ENCODE data around the gene SPTAN1. TPM values are rescaled to one million over a fixed set of nuclear protein-coding genes. Genes with fewer than 3 reads are reported as not detected.
A peak's percentile ranks its signal among the peaks of the same experiment; 100 is the strongest.
"Not testable (repeated sequence)": the region's sequence is repeated elsewhere in the genome, so short reads cannot be mapped to it uniquely, and the experiment has no call there.

Gene SPTAN1
- total RNA-seq, 1 donor from 2014 or later = 398 TPM

DNA sequence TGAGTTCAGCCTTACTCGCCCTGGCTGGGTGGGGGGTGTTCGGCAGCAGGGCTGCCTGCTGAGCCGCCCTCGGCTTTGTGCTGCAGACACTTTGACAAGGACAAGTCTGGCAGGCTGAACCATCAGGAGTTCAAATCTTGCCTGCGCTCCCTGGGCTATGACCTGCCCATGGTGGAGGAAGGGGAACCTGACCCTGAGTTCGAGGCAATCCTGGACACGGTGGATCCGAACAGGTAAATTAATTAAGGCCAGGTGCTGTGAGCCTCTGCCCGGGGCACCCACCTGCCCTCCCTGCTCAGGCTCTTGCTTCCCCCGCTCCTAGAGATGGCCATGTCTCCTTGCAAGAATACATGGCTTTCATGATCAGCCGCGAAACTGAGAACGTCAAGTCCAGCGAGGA lies 80.1 kb downstream of the SPTAN1 start:
- DNase-seq (ENCODE audit: low spot score) = no peak

DNA sequence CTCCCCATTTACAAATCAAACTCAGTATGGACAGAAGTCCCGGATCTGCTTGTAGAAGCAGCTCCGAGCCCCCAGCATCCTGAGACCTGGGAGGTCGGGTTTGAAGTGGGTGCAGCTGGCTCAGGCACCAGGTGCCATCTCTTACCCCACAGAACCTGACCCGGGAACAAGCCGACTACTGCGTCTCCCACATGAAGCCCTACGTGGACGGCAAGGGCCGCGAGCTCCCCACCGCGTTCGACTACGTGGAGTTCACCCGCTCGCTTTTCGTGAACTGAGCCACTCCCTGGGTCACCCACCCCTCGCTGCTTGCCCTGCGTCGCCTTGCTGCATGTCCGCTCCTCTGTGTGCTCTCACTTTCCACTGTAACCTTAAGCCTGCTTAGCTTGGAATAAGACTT lies 80.7 kb downstream of the SPTAN1 start:
- DNase-seq (ENCODE audit: low spot score) = no peak

DNA sequence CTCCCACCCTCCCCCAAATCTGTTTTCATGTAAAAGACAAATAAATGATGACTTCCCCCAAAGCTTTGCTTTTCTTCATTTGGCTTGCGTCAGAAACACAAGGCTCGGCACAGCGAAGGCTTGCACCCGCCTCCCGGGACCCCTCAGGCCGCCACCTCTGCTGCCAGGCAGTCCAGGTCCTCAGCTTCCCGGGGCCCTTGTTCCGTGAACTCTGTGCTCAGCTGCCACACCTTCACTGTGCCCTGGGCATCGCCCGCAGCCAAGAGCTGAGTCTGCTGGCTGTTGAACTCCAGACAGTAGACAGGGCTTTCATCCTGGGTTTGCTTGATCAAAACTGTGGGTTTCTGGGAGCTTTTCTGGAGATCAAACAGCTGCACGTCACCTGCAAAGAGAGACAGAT lies 81.2 kb downstream of the SPTAN1 start:
- DNase-seq (ENCODE audit: low spot score) = no peak

DNA sequence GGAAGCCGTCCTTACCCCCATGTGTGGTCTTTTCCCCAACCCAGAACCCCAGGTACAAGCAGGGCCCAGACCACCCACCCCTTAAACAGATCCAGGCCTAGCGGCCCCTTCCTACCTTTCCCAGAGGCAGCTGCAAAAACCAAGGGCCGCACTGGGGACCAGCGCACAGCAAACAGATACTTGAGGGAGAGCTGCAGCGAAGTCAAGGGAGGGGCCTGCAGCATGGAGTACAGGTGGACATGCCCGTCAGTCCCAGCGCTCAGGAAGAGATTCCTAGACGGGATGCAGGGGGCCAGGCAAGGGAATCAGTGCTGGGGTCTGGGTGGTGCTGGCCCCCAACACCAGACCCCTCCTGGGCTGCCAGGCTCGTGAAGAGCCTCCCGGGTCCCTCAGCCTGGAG lies 81.7 kb downstream of the SPTAN1 start:
- no peak for DNase-seq (ENCODE audit: low spot score)

DNA sequence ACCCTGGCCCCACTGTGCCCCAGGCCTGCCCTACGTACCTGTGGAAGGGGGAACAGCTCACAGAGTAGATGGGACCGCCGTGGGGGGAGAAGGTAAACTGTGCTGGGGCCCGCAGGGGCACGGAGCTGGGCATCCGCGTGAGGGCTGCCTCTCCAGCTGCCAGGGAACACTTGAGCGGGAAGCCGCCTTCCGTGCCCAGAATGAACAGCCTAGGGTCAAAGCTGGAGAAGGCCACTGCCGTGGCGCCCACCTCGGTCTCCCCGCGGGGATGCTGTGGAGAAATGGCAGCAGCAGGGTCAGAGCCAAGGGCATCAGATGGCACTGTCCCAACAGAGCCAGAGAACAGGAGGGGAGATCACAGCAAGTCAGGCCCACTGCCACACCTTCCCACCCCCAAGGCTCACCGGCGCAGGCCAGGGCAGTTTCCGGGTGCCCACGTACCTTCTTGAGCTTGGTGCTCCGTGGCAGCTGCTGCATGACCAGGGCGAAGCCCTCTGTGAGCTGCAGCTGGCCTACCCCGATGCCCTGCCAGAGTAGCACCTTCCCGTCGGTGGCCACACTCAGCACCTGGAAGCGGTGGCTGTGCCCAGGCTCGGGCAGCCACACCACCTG lies 82.4 kb downstream of the SPTAN1 start:
- DNase-seq (ENCODE audit: low spot score) = no peak

DNA sequence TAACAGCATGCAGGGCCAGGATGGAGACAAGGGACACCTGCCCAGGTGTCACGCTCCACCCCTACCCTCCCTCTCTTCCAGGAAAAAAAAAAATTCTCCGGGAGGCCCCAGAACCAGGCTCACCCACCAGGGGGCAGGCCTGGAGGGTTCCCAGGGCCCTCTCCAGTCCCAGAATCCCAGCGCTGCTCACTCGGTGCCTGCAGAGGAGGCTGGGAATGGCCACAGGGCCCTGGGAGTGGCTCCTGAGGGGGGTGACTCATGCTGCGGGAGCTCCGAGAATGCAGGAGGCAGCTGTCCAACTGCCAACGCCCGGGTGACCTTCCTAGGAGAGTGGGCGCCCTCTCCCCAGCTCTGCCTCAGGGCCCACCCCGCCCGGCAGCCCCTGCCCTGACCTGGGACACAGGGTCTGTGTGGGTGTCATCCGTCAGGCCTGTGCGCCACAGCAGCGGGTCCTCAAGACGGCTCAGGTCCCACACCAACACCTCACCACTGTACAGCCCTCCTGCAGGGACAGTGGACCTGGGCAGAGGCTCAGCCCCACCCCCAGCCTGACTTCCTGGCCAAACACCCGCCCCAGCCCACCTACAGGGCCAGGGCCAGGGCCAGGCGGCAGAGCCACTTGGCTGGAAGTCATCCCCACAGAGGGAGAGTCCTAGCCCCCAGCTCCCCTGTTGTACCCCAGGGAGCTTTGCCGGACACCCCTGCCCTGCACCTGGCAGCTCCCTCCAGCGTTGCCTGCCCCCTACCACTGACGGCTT lies 83.1 kb downstream of the SPTAN1 start:
- DNase-seq (ENCODE audit: low spot score) = peak; percentile 91

DNA sequence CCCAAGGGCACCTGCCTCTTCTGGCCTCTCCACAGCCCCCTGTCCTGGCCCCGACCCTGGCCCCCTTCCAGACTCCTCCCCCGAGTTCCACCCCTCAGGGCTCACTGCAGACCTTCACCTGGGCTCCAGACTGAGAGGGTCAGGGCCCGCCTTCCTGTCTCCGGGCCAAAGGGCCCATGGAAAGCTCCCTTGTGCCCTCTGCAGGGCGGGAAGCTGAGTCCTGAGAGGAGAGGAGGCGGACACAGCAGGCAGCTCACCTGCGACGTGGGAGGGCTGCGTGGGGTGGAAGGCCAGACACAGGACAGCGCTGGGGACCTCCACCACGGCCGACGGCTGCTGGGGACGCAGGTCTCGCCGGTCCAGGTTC lies 83.6 kb downstream of the SPTAN1 start:
- no peak for DNase-seq (ENCODE audit: low spot score)

DNA sequence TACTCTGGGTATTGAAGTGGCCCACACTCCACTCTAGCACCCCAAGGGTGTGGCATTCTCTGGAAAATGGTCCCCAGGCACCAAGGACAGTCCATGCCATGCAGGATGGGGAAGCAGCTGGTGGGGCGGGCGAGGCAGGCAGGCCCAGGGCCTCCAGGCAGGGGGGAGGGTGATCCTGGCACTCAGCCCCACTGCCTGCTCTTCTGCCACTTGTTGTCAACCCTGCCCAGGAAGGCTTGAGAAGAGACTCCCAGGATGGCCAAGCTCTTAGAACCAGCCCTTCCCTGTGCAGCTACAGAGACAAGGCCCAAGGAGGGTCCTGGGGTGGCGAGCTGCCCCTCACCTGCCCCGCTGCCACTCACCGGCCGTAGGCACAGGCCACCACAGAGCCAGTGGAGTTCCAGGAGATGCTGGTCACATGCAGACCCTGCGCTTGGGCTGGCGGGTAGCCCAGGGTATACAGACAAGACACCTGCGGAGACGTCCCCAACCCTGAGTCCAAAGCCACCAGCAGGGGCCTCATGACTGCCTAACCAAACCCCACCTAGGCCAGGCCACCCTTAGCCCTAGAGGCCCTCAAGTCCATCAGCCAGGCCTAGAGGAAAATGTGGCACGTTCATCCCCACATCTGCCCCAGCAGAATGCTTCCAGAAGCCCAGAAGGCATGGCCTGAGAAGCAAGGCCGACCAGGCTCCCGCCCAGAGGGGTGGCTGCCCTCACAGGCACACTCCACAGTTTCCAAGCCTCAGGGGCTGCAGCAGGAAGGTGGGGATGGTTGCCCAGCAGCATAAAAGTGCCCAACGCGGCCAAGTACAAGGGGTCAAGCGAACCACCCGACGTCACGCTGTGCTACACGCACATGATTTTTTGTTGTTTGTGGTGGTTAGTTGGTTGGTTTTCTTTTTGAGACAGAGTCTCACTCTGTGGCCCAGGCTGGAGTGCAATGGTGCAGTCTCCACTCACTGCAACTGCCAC lies 84.5 kb downstream of the SPTAN1 start:
- no peak for DNase-seq (ENCODE audit: low spot score)

DNA sequence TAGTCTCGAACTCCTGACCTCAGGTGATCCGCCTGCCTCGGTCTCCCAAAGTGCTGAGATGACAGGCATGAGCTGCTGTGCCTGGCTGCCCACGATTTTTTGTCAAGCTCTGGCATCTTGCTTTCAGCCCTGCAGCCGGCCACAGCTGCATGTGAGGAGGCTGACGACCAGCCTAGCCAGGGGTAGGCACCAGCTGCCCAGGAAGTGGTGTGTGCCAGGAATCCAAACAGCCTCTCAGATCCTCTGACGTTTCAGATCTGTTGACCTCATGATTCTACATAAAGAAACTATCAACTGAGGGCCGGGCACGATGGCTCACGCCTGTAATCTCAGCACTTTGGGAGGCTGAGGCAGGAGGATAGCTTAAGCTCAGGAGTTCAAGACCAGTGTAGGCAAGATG lies 85.3 kb downstream of the SPTAN1 start:
- no peak for DNase-seq (ENCODE audit: low spot score)

DNA sequence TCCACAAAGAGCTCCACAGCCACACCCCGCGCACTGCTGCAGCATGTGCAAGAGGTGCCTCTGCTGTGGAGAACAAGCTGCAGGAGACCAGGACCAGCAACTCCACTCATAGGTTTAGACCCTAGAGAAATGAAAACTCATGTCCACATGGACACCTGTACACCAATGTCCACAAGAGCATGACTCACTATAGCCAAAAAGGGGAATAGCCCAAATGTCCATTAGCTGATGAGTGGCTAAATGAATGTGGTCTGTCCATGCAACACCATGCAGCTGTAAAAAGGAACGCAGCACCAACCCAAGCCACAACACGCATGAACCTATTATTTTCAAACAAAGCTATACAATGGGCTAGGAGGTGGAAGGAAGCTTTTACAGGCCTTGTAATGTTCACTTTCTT lies 86.2 kb downstream of the SPTAN1 start:
- no peak for DNase-seq (ENCODE audit: low spot score)

DNA sequence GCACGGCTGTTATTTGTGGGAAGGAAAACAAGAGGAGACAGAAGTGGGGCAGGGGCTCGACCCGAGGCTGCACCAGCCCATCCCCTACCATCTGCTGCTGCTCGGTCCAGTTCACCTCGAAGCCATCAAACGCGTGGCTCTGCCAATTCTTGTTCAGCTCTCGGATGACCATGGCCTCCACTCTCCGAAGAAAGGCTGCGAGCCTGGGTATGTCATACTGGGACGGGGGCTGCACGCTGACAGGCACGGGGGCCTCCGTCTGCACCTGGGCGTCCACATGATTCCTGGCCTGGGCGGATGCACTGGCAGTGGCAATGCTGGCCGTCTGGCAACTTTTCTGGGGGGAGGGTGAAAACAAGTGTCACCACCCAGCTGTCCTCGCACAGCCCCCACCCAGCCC lies 88.2 kb downstream of the SPTAN1 start:
- no peak for DNase-seq (ENCODE audit: low spot score)

DNA sequence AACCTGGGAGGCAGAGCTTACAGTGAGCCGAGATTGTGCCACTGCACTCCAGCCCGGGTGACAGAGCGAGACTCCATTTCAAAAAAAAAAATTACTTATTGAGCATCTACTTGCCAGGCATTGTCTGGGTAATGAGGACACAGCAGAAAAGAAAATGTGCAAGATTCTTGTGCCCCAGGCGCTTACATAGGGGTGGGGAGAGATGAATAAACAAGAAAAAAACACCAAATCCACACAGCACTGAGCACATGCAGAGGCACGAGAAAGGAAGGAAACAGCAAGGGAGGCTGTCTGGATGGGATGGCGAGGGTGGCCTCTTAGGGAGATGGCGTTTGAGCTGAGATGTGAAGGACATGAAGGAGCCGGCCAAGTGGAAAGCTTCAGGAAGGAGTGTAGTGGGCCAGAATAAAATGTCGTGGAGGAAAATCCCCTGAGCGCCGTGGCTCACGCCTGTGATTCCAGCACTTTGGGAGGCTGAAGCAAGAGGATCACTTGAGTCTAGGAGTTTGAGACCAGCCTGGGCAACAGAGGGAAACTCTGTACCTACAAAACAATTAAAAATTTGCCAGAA lies 90.4 kb downstream of the SPTAN1 start:
- DNase-seq (ENCODE audit: low spot score) = no peak

DNA sequence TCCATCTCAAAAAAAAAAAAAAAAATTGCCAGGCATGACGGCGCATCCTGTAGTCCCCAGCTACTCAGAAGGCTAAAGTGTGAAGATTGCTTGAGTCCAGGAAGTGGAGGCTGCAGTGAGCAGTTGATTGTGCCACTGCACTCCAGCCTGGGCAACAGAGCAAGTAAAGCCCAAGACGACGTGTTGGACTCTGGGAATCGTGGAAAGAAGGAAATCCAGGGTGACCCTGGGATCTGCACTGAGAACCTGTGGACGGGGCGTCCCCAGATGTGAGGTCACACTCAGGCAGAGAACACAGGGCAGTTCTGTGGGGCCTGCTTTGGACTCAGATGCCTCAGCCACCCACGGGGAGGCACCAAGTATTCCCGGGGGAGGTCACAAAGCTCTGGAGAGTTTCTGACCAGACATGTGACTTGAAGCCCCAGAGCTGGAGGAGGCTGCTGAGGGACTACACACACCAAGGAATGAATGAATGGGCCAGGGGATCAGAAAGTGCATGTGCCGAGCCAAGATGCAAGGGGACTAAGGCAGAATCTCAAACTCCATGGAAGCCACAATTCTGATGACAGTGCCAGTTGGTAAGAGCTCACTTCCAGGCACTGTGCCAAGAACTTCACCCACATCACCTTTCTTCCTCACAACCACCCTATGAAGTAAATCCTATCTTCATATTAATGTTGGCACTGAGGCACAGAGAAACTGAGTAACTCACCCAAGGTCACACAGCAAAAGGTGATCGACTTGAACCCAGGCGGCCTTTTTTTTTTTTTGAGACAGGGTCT lies 91.3 kb downstream of the SPTAN1 start:
- no peak for DNase-seq (ENCODE audit: low spot score)

DNA sequence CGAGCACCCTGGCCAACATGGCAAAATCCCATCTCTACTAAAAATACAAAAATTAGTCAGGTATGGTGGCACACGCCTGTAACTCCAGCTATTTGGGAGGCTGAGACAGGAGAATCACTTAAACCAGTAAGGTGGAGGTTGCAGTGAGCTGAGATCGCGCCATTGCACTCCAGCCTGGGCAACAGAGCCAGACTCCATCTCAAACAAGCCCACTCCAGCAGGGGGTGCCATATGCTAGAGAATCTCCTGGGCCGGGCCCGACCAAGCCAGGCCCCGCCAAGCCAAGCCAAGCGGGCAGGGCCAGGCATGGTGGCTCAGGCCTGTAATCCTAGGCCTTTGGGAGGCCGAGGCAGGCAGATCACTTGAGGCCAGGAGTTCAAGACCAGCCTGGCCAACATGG lies 95.8 kb downstream of the SPTAN1 start:
- not testable (repeated sequence) for DNase-seq (ENCODE audit: low spot score)

DNA sequence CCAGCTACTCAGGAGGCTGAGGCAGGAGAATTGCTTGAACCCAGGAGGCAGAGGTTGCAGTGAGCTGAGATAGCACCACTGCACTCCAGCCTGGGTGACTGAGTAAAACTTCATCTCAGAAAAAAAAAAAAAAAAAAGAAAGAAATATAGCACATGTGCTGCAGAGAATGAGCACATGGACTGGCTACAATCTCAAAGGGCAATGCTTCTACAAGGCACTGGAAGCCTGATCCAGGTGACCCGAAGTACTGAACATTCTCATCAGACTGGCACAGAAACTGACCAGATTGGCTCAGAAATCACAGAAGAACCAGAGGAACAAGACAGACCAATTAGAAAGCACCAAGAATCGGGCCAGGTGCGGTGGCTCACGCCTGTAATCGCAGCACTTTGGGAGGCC lies 99.4 kb downstream of the SPTAN1 start:
- no peak for DNase-seq (ENCODE audit: low spot score)

DNA sequence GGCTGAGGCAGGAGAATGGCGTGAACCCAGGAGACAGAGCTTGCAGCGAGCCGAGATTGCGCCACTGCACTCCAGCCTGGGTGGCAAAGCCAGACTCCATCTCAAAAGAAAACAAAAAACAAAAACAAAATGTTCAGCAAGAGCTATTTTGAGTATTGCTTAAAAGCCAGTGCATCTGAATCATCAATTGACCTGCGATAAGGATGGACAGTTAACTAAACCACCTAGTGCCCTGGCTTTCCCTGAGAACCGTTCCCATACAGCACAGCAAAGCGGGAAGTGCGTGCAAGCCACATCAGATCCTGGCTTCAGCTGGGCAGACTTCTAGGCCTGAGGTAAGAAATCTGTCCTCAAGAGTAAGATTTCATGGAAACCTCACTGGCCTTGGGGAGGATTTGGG lies 101.5 kb downstream of the SPTAN1 start:
- no peak for DNase-seq (ENCODE audit: low spot score)

DNA sequence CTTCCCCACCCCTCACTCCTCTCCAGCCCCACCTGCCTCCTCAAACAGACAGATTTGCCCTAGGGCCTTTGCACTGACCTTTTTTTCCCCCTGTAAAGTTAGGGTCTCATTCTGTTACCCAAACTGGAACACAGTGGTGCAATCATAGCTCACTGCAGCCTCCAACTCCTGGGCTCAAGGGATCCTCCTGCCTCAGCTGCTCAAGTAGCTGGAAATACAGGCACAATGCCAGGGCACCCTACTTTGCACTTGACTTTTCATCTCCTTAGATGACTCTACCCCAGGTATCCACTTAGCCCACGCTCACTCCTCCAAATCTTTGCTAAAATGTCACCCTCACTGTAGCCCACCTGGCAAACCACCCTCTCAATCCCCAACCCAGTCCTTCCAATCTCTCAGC lies 102.1 kb downstream of the SPTAN1 start:
- DNase-seq (ENCODE audit: low spot score) = no peak

DNA sequence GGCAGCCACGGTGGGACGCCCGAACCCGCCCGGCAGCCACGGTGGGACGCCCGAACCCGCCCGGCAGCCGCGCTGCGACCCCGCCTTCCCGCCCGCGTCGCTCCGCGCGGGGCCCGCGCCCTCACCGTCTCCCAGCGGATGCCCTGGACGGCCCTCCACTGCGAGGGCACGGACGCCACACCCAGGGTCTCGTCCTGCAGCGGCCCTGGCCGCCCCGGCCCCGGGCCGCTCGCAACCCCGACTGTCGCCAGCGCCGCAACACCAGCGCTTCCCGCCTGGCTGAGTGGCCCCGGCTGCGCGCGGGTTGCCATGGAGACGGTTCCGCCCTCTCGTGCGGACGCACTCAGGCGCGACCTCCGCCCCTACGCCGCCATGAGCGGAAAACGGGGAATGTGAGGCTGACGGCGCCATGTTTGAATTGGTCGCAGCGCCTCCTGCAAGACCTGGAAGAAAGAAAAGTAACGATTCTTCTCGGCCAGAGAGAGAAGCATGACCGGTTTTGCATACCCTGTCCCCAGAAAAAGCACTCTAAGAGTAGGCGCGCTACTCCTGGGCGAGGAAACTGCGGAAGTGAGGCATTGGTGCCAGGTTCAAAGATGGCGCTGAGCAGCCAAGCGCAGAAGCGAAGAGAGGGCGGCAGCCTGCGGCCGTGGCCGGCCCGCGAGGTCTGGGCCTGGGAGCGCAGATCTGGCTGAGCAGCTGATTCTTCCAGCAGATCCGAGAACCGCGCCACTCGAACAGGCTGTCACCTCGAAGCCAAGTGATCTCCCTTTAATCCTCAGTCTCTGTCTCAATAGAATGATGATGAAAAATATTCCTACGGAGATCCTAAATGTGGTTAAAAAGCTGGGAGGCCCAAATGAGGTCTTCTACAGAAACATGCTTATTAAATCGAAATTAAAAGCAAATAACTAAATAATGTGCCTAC lies 104.3 kb downstream of the SPTAN1 start, which contains the start of gene DYNC2I2:
Gene DYNC2I2 (minus strand): TSS at position 432 of the 928 bp plus-strand sequence. CDS start 121 bp downstream, at position 311.
- peak; percentile 95 for DNase-seq (ENCODE audit: low spot score)

DNA sequence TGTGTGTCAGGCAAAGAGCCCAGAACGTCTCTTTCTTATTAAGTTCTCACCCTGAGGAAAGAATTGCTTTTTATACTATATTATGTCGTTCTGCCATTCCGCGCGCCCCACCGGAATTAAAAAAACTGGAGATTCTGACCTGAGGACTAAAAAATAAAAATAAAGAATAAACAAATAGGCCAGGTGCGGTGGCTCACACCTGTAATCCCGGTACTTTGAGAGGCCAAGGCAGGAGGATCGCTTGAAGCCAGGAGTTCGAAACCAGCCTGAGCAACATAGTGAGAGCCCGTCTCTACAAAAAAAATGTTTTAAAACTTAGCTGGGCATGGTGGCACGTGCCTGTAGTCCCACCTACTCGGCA lies 104.9 kb downstream of the SPTAN1 start:
- DNase-seq (ENCODE audit: low spot score) = no peak

DNA sequence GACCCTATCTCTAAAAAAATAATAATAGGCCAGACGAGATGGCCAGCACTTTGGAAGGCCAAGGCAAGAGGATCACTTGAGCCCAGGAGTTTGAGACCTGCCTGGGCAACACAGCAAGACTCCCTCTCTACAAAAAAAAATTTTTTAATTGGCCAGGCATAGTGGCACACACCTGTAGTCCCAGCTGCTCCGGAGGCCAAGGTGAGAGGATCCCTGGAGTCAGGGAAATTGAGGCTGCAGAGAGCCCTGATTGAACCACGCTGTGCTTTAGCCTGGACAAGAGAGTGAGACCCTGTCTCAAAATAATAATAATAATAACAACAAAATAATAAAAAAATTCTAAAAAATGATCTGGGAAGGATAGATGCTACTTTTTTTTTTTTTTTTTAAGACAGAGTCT lies 105.4 kb downstream of the SPTAN1 start:
- DNase-seq (ENCODE audit: low spot score) = no peak
